Upper lobe of right lung (tissue), 1 donor: ENCODE measurements around the gene SAMD1. TPM values are rescaled to one million over a fixed set of nuclear protein-coding genes. Genes with fewer than 3 reads are reported as not detected.

Experiments
- ATAC-seq: fragments of 200-7000 bp; cut with Tn5 transposase; one replicate; pipeline ENCODE4 v1.9.1; 2020; ENCODE audit warnings: mild to moderate bottlenecking, moderate library complexity
- DNase-seq: peaks from one replicate; pipeline ENCODE4 v3.0.0-alpha.2; 2020
- H3K27ac ChIP-seq: fragments of 200-600 bp; one replicate; pipeline ENCODE4 v1.8.0; 2022
- H3K27me3 ChIP-seq: fragments of 200-600 bp; one replicate; pipeline ENCODE4 v1.8.0; 2022; ENCODE audit warnings: mild to moderate bottlenecking
- H3K36me3 ChIP-seq: fragments of 200-600 bp; one replicate; pipeline ENCODE4 v1.8.0; 2022
- H3K4me1 ChIP-seq: fragments of 200-600 bp; one replicate; pipeline ENCODE4 v1.8.0; 2022
- H3K4me3 ChIP-seq: fragments of 200-600 bp; one replicate; pipeline ENCODE4 v1.8.0; 2022; ENCODE audit warnings: mild to moderate bottlenecking
- H3K9me3 ChIP-seq: fragments of 200-600 bp; one replicate; pipeline ENCODE4 v1.8.0; 2022
- CTCF ChIP-seq: fragments of 200-600 bp; IDR thresholded peaks from one replicate; pipeline ENCODE4 v1.8.0; 2022; ENCODE audit warnings: antibody characterized with exemption
- intact Hi-C: fragments of 100-400 bp; cut with DNase I; formaldehyde crosslinking; loops from one replicate; pipeline ENCODE4 v1.11.0; 2022
- total RNA-seq: library from RNA; stranded (reverse); fragmentation: NEBNext Ultra II Directional; extraction: Animal tissue kit (Norgen Biotek cat#: 25700); gene quantifications from one replicate; pipeline ENCODE4 v1.2.1, GENCODE V29; 2021
- donor health status: DM: no; HTN: yes; CAD: no; lungs with severe emphysema.

Gene SAMD1
- total RNA-seq, 1 donor from 2014 or later: 45.9 TPM

- Histone ChIP-seq H3K4me1 (peaks cover 24% of the 10 kb centered on the region), H3K27ac (peak overlapping the region; percentile 89), H3K4me3 (peak overlapping the region; percentile 77), H3K27me3 (no peaks in the 10 kb centered on the region), H3K9me3 (no peaks in the 10 kb centered on the region), H3K36me3 (no peaks in the 10 kb centered on the region)
- peak; percentile 69 for DNase-seq
- ATAC-seq: no peak
- TF ChIP-seq CTCF: no peak
- intact Hi-C loops: no loop called here
Observed at GRCh38 chr19:14073925-14074838, 16.4 kb downstream of the SAMD1 start.

GRCh38 chr19:14073261-14073924 is 17.2 kb downstream of the SAMD1 start:
- Histone ChIP-seq H3K9me3 (no peaks in the 10 kb centered on the region), H3K27me3 (no peaks in the 10 kb centered on the region), H3K27ac (peak overlapping the region; percentile 89), H3K36me3 (no peaks in the 10 kb centered on the region), H3K4me1 (peaks cover 24% of the 10 kb centered on the region), H3K4me3 (peak overlapping the region; percentile 77)
- intact Hi-C loops: no loop called here
- TF ChIP-seq CTCF: no peak
- DNase-seq (peak; percentile 90), ATAC-seq (peak; percentile 72)

- Histone ChIP-seq H3K27ac (peak within 1 kb of the TSS; percentile 89), H3K4me1 (peaks cover 24% of the 10 kb centered on the region), H3K36me3 (no peaks in the 10 kb centered on the region), H3K4me3 (peak within 1 kb of the TSS; percentile 77), H3K27me3 (no peaks in the 10 kb centered on the region), H3K9me3 (no peaks in the 10 kb centered on the region)
- intact Hi-C loops: no loop called here
- ATAC-seq (peak; percentile 73), DNase-seq (peak; percentile 91)
- TF ChIP-seq CTCF: no peak
Observed at GRCh38 chr19:14072535-14073260, 17.9 kb downstream of the SAMD1 start, which contains the start of gene MISP3. Gene MISP3 (plus strand): TSS chr19:14072786. CDS start chr19:14073310, 524 bp downstream.

- Histone ChIP-seq H3K27me3 (no peaks in the 10 kb centered on the region), H3K4me1 (peaks cover 22% of the 10 kb centered on the region), H3K4me3 (no peak overlapping the region), H3K36me3 (no peaks in the 10 kb centered on the region), H3K27ac (no peak overlapping the region), H3K9me3 (no peaks in the 10 kb centered on the region)
- intact Hi-C loops: no loop called here
- ATAC-seq: no peak
- no peak for DNase-seq
- TF ChIP-seq CTCF: no peak
Observed at GRCh38 chr19:14070268-14071050, 20.1 kb downstream of the SAMD1 start.

- Histone ChIP-seq H3K4me3 (no peak overlapping the region), H3K27ac (no peak overlapping the region), H3K9me3 (no peaks in the 10 kb centered on the region), H3K36me3 (no peaks in the 10 kb centered on the region), H3K4me1 (no peaks in the 10 kb centered on the region), H3K27me3 (no peaks in the 10 kb centered on the region)
- intact Hi-C loops: no loop called here
- DNase-seq (no peak), ATAC-seq (no peak)
- TF ChIP-seq CTCF: no peak
Observed at GRCh38 chr19:14066134-14066533, 24.4 kb downstream of the SAMD1 start.
